AML-193 (cell line): ENCODE results near the gene CCNT1.

ENCODE experiments used
- DNase-seq, 2 experiments: peaks; one replicate each; lab custom pipeline; 2025; lab: John Stamatoyannopoulos, UW

Gene CCNT1

DNA sequence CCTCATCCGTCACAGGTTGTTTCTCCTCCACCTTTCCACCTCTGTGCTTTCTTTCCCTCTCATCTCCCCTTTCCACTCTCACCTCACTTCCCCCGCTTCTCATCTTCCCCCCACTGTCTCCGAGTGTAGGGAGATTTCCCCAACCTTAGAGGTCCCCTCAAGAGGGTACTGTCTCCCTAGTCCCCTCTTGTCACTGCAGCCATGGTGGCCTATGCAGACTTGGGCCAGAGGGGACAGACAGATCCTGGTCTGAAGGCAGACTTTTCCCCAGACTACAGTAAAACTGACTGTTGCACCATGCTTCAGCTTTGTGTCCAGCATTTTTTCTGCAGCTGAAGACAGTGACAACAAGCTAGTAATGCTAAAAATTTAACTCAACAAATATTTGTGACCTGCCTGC is 75.7 kb downstream of the CCNT1 start:
- DNase-seq, result no peak

DNA sequence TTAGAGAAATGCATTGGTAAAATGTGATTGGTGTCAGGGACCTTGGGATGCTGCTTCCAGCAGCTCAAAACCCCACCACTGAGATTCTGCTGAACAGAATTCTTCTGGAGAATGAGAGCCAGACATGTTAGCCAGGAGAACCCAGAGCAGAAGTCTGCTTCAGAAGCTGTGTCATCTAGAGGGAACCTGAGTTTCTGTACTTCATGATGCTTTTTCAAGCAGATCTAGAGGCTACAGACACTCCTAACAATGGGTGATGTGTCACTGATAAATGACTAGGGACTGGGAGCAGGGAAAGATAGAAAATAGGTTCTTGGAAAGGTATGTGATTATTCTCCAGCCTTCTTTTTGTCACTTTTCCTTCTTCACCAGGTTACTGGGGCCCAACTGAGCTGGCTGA is 76.1 kb downstream of the CCNT1 start:
- no peak for DNase-seq
